ENCODE measurements around the gene SMARCE1.

SMARCE1 gene

DNA sequence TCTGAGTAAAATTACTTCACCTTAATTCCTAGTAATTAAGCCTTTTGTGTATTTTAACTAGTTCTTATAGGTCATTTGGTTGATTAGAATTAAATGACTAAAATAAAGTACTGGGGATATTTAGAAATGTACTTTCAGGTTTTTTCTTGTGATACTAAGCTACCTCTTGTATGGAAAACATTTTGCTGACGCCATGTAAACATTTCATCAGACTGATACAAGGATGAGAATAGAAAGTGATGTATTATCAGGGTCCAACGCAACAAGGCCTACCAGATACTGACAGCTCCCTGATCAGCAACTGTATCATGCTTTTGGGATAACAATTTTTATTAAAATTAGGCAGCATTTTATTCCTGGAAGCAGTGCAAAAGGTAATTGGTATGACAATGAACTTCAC, 1.7 kb downstream of the SMARCE1 start:
- DNase-seq (ENCODE audit: low read depth): no peak

DNA sequence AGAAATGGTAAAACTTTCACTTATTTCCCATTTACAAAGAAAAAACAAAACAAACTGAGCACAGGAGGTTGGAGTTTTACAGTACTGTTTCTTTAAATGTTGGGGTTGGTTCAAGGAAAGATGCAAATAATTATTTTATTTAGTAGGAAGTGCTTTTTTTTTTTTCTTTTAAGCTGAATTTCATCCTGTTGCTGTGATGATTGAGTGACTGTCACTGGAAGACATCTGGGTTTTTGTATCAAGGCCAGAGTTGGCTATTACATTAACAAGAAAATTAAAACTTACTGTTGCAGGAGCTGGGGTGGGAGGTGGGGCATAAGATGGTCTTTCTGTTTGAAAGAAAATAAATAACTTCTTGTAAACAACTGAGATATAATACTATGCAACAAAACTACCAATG, 2.3 kb downstream of the SMARCE1 start:
- DNase-seq (ENCODE audit: low read depth): no peak

DNA sequence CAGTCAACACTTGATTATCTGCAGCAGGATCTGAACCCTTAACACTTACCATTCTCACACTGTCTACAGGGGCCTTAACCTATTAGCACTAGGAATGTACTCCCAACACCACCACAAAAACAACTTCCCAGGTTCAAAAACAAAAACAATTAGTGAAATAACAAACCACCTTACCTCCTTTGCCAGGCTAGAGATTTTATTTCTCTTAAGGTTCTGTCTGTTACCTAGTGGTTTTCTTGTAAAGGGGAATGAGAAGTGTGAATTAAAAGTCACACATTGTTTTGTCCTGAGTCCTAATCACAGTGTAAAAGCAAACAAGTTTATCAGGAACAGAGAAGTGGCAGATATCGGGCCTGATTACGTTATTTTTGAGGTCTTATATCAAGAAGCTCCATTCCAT, 9.7 kb downstream of the SMARCE1 start:
- DNase-seq (ENCODE audit: low read depth): no peak

DNA sequence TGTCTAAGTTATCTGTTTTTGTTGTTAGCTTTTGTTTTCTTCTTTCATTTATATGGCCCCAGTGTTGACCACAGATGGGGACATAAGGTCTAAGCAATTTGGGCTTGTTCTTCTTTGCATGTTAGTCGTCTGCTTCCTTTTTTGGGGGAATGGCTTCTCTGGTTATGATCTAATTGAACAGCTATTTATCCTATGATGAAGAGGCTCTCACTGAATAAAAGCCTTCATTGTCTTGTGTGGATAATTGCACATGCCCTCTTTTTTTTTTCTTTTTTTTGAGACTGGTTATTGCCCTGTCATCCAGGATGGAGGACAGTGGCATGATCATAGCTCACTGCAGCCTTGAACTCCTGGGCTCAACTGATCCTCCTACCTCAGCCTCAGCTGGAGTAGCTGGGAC, 13.7 kb downstream of the SMARCE1 start:
- DNase-seq (ENCODE audit: low read depth): no peak

DNA sequence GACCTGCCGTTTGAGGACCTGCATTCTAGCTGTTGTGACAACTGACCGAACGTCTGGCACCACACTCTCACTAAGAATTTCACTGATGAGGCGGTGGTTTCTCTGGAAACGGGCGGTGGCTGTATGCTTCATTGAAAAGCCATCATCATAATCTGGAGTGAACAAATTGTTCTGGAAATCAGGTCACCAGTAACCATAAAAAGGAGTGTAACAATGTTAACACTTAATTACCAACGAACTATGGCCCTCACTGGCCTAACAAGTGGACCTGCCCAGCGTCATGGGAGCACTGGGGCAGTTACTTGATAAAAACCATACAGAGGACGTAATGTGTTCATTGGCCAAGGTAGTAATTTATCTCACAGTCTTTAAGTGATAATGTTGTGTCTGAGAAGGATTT, 15.4 kb downstream of the SMARCE1 start:
- no peak for DNase-seq (ENCODE audit: low read depth)

DNA sequence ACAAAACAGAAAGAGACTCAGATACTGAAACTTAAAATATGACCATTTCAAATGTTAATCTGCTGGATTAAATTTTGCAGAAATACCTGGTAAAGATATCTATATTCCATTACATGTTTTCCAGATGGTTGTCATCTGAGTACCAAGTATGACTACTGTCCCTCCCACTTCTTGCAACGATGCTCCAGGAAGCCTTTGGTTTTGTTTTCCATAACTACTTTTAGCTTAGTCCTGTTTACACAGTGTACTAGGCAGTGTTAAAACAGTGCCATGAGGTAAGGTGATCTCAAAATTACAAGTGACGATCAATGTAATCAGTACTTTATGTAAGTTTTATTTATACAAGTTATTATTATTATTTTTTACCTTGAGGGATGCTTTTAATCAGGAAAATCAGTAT, 17.8 kb downstream of the SMARCE1 start:
- no peak for DNase-seq (ENCODE audit: low read depth)

DNA sequence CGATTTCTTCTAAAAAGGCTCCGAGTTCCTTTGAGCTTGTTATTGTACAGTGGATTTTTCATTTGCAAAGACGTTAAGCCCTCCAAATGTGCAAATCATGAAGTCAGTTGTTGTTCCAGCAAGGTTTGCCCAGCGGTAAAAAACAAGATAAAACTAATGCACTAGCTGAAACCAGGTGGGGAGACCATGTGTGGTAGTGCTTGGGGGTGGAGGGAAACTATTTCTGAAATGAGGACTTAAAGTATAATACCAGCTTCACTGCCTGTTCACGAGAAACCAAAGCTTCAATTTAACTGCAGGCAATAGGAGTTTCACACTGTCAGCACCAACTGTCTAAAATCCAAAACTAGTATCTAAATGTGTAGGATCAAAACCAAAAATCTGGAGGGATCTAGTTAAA, 22.3 kb downstream of the SMARCE1 start:
- DNase-seq (ENCODE audit: low read depth): no peak

DNA sequence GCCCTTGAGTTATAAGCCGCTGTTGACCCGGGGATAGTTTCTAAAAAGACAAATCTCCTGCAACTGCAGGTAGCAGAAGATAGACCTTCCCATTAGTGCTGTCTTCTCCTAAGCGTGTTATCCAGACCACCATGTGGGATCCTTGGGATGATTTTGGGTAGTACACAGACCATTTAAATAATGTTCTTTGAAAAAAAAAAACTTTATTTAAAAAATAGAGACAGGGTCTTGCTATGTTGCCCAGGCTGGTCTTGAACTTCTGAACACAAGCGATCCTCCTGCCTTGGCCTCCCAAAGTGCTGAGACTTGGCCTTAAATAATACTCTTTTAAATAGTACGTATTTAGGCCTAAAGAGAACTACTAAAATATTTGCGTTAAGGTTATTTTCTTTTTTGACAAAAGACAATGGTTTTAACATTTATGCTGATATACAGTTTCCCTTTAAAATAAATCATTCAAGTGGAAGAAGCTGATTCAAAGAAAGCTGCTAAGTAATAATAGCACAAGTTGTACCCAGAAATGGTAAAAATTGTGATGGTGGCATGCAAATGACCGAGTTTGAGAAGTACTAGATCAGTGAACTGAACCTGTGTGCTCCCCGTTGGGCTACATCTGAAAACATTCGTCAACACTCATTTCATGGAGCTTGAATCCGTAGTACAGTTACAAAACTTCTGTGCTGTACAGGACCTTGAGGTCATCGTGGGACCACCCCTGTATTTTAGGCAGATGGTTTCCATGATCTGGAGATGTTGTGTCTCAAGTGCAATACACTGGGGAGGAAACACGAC, 24.0 kb downstream of the SMARCE1 start:
- DNase-seq (ENCODE audit: low read depth): no peak

DNA sequence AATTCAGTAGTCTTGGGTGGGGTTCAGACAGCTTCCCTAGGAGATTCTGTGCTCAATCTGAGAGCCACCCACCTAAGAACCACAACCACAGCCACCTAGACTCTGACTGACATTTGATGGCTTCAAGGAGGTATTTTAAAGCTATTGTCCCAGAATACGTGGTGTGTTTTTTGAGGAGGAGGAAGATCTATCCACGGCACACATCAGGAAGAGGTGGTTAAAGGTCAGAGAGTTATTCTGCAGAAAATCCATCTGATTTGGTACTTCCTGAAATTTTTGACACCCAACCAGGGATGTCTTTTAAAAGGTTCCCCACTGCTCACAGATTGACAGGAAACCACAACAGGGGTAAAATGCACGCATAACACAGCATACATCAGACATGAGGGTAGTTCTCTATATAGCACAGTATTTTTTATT, 25.1 kb downstream of the SMARCE1 start:
- no peak for DNase-seq (ENCODE audit: low read depth)

DNA sequence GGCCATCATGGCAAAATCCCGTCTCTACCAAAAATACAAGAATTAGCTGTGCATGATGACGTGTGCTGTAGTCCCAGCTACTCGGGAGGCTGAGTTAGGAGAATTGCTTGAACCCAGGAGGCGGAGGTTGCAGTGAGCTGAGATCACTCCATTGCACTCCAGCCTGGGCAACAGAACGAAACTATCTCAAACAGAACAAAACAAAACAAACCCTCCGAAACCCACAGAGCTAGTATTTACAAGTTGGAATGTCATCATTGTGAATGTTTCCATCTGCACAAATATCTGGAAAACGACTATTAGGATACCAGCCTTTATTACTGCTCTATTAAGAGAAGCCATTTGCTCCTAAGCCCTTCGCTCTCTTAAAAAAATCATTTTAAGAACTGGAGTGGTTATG, 26.0 kb downstream of the SMARCE1 start:
- no peak for DNase-seq (ENCODE audit: low read depth)

DNA sequence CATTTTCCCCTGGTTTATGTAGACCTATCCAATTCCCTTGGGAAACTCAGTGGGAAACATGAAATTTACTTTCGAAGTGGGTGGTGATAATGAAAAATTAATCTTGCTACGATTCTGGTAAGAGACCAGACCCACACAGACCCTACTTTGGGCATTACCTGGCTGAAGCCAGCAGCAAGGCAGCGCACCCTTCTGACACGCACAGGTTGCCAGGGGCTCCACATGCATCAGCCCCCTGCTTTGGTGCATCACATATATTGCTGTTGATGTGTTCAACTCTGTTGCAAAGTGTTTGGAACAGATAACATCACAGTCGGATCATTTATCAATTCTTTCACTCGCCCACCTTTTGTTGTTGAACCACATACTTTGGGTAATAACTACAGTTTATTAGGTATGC, 26.6 kb downstream of the SMARCE1 start:
- DNase-seq (ENCODE audit: low read depth): no peak

DNA sequence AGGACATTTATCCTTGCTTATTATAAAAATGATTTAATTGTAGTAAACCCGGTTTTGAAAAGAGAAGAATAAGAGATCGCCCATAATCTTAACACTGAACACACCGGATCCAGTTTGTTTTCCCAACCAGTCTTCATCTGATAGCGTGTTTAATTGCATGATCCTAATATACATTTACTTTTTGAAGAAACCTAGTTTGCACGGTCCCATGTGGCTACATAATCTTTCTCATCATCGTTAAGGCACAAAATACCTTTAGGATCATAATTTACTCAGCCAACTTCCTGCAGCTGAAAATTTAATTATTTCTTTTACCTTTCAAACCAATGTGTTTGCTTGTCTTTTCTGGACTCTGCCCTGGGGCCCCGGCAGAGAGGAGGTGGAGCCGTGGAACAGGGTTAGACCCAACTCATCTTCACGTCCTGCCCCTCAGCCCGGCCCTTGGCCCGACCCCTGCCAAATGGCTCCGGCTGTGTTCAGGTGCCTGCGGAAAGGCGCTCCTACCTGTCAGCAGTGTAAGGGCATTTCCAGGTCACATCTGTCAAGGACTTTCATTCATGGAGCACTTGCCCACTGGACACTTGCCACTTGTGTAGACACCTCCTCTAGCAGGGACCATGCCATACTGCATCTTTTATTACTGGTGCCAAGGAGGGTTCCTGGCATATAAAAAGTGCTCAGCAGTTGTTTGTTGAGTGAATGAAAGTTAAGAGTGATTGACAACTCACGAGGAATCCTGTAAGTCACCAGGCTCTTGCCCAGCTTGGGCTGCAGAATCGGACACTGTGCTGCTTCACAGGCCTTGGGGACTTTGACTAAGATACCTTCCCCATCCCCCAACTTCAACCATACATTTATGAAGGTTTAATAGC, 28.6 kb downstream of the SMARCE1 start:
- no peak for DNase-seq (ENCODE audit: low read depth)

DNA sequence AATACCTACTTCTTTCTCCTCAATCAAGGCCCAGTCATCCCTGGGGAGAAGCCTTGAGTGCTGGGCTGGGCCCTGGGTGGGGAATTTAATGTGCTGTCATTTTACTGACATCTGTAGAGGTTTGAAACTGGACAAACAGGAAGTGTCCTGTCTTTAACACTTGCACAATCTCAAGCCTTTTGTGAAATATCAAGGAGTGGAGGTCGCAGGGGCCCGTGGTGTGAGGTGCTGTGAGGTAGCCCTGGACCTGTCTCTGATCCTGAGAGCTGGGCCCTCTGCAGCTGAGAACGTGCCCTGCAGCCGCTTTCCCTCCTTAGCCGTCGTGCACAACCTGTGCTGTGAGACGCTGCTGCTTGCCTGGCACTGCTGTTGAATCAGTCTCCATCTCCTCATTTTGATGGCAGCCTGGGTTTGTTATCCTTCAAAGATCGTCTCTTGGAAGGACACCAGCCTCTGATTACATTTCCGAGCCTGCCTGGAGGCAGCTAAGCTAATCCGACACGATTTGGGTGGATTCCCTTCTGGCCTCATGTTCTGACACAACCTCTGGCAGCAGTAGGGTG, 29.9 kb downstream of the SMARCE1 start:
- no peak for DNase-seq (ENCODE audit: low read depth)

DNA sequence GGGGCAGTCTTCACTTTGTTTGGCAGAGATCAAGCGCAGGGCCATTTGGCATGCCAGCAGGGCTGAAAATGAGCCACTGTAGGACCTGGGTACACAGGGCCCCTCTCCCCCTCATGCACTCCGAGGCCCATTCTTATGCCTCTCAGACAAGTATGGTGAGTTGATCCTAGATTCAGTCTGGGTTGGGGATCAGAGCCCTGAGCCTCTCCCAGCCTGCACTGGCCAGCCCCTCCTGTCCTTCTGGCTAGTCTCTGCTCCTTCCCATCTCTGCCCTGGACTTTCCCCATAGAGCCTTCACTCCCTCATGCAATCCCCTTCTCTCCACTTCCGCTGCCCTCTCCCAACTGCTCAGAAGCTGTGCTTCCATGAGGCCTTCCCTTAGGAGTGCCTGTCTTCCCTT, 31.0 kb downstream of the SMARCE1 start:
- DNase-seq (ENCODE audit: low read depth): no peak

DNA sequence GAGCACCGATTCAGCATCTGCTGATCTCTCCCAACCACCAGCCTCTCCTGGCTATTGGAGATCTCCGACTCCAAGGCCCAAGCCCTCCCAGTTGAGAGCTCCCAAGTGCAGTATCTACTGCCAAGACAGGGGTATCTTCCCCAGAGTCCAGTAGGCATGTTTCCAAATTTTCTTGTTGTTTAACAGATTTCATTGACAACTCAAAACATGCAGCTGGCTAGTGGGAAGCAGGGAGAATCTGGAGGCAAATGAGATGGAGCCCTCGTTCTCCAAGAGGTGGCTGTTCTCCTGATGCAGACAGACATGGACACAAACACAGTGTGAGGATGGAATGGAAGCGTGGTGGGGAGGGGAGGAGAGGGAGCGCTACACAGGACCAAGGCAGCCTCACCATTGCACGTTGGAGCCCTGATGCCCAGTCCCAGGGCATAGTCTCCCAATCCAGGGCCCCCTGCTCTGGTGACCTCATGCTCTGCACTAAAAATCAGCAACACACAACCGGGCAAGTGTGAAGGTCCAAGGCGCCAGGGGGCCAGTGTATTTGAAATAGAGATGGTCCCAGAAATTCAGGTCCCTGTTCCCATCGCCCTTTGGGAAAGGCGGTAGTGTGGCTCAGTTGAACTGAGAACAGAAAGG, 31.7 kb downstream of the SMARCE1 start:
- no peak for DNase-seq (ENCODE audit: low read depth)

DNA sequence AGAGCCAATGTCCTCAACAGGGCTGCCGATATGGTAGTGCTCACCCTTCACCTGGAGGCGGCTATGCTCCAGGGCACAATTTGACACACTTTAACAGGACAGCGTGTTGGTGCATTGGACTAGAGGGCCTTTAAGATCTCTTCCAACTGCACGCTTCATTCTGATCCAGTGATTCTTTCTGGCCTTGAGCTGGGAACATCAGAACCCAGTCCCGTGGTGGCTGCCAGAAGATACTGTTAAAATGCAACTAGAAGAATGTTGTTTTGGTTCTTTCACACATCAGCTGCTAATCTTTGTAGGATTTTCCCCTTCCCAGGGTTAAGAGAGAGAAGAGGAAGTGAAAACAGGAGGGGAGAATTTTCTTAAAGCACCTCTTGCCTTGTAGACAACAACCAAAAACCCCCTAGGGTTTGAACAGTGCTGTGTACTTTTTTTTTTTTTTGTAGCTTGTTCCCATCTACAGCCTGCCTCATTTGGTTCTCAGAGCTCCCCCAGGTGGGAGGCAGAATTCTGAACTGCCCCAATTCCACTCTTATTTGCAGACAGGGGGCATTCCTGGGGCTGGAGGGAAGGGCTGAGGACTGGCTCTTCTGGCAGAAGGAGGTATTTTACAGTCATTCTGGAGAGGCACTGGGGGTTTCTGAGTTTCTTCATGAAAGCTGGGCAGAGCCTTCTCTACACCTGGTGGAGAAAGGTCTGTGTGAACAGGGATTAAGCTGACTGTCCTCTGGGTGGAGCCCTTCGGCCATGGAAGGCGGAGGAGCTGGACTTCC, 32.4 kb downstream of the SMARCE1 start:
- DNase-seq (ENCODE audit: low read depth): no peak

DNA sequence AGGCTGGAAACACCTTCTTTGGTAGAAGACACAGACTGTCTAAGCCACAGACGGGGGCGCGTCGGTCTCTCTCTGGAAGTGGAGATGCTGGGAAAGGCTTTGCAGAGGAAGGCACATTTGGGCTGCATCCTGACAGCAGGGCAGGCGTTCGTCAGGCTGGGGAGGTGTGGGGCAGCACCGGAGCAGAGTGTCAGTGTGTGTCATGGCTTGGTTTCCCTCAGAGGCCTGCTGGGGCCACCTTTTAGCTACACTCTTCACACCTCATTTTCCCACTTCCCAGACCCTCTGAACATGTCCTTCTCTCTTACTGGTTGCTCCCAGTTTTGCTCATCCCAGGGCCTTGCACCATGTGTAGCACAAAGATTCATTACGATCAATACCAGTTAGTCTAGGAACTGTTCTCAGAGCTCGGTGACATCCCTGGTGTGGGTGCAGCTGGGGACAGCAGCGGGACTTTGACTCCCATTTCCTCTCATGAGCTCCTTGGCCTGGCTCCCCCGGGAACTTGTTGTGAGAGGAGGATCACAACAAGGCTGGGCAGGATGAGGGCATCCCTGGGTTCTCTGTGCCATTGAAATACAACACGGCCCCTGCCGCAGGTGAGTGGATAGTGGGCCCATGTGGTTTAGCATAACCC, 33.1 kb downstream of the SMARCE1 start:
- DNase-seq (ENCODE audit: low read depth): no peak

DNA sequence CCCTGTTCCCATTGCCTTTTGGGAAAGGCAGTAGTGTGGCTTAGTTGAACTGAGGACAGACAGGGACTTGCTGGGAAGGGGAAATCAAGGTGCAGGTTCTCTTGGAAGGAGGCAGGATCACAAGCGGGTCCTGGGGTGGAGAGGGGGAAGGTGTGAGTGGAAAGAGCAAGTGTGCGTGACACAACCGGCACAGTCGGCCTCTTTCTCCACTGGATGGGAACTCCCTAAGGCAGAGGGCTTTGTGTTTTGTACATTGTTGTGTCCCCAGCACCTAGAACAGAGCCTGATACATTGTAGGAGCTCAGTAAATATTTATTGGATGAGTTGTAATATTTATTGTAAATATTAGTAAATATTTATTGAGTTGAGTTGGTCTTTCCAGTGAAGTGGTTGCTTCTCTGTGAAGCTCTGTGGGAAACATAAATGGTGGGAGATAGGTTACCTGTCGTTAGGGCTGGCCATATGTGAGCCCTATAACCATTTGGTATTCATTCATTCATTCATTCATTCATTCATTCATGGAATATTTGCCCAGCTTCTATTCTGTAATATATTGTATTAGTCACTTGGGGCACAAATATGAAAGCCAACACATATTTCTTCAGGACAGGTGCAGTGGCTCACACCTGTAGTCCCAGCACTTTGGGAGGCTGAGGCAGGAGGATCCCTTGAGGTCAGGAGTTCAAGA, 34.0 kb downstream of the SMARCE1 start:
- DNase-seq (ENCODE audit: low read depth): no peak

DNA sequence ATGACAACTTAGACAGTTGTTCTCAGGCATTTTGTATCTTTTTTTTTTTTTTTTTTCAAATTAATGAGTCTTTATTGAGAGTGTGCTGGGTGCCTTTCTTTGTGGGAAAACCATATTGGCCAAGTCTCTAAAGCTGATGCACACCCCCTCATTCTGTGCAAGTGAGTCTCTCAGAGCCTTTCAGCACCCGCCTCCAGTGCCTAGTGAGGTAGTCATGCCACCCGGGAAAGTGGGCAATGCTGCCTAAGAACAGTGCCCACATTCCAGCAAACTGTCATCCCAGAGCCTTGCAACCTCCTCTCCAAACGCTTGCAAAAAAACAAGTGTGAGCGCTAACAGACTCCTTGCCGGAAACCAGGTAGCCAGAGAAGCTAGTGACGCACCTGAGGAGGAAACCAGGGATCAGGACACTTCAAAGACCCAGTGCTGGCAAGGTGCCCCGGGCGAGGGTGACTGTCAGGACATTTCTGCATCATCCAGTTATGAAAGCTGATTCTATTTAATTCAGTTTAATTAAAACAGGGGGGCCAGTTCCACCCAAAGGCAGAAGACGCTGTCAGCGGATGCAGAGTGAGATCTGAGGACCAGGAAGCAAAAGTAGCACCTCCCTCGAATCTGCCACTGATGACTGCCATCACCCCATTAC, 34.9 kb downstream of the SMARCE1 start:
- DNase-seq (ENCODE audit: low read depth): no peak

DNA sequence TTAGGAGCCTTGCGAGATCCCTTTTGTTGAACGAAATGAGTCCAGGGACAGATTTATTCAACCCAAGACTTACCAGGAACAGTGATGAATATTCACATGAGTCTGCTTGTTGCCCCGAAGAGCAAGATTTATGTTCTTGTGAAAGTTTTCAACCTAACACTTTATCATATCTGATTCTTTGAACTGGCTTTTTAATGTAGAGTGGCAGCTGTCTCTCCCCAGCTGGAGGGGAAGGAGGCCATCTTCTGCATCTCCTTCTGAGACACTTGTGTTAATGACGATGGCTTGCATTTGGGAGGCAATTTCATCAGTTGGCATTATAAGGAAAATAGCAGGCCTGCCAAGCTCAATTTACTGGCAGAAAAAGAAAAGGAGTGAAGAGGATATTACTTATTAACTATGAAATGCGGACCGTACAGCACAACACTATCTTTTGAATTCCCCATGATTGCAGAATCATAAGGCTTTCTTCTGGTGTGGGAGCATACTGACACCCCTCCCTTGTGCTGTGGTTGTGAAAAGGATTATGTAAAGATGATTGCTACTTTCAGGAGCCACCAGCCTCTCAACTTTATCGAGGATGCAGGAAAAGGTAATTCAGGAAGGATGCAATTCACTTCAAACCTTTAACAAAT, 35.7 kb downstream of the SMARCE1 start:
- DNase-seq (ENCODE audit: low read depth): no peak

Data from HS-27A (cell line).